HG03159 (cell line): ENCODE results near the gene ALDH1L1.

Source experiments
- ATAC-seq: cut with Tn5 transposase; IDR thresholded peaks from one replicate; pipeline ENCODE4 v1.9.1; 2021; ENCODE audit warnings: mild to moderate bottlenecking, moderate library complexity; ENCODE audit not compliant: unreplicated experiment

The ALDH1L1 gene

GRCh38 chr3:126155819-126156218, 24.6 kb downstream of the ALDH1L1 start:
- ATAC-seq: no peak

GRCh38 chr3:126155280-126155640, 25.1 kb downstream of the ALDH1L1 start:
- ATAC-seq: no peak

- ATAC-seq: no peak
Observed at GRCh38 chr3:126154391-126155279, 25.8 kb downstream of the ALDH1L1 start.

GRCh38 chr3:126153695-126154360, 26.6 kb downstream of the ALDH1L1 start:
- no peak for ATAC-seq

GRCh38 chr3:126152901-126153694, 27.3 kb downstream of the ALDH1L1 start:
- no peak for ATAC-seq

- no peak for ATAC-seq
Observed at GRCh38 chr3:126152458-126152857, 27.9 kb downstream of the ALDH1L1 start.

- ATAC-seq: no peak
Observed at GRCh38 chr3:126151562-126152302, 28.7 kb downstream of the ALDH1L1 start.

- ATAC-seq: no peak
Observed at GRCh38 chr3:126149960-126150515, 30.3 kb downstream of the ALDH1L1 start.

- ATAC-seq: no peak
Observed at GRCh38 chr3:126149256-126149902, 31.0 kb downstream of the ALDH1L1 start.

- no peak for ATAC-seq
Observed at GRCh38 chr3:126147932-126148683, 32.3 kb downstream of the ALDH1L1 start.

GRCh38 chr3:126147147-126147931, 33.0 kb downstream of the ALDH1L1 start:
- ATAC-seq: no peak

GRCh38 chr3:126146525-126147146, 33.8 kb downstream of the ALDH1L1 start:
- ATAC-seq: no peak

GRCh38 chr3:126146034-126146433, 34.4 kb downstream of the ALDH1L1 start:
- ATAC-seq: no peak

GRCh38 chr3:126142652-126143051, 37.7 kb downstream of the ALDH1L1 start:
- ATAC-seq: no peak

- ATAC-seq: no peak
Observed at GRCh38 chr3:126137490-126138130, 42.8 kb downstream of the ALDH1L1 start.

- no peak for ATAC-seq
Observed at GRCh38 chr3:126136428-126137220, 43.8 kb downstream of the ALDH1L1 start.
